ES-I3 (cell line): ENCODE measurements around the gene GSTM3.
"Not testable (repeated sequence)": the region's sequence is repeated elsewhere in the genome, so short reads cannot be mapped to it uniquely, and the experiment has no call there.

Experiments used
- H3K36me3 ChIP-seq: 2 replicates; pipeline ENCODE4 v1.6.1; 2013; ENCODE audit warnings: mild to moderate bottlenecking, low read length, control low read depth, moderate library complexity; ENCODE audit not compliant: insufficient read depth
- H3K4me1 ChIP-seq: 2 replicates; pipeline ENCODE4 v1.6.1; 2013; ENCODE audit warnings: mild to moderate bottlenecking, control low read depth, low read length; ENCODE audit not compliant: insufficient read depth
- H3K9ac ChIP-seq: 2 replicates; pipeline ENCODE4 v1.6.1; 2013; ENCODE audit warnings: low read depth, mild to moderate bottlenecking, low read length, moderate library complexity
- H3K9me3 ChIP-seq: 2 replicates; pipeline ENCODE4 v1.6.1; 2013; ENCODE audit warnings: mild to moderate bottlenecking, low read length, moderate library complexity; ENCODE audit not compliant: control insufficient read depth, insufficient read depth

GSTM3 gene

DNA sequence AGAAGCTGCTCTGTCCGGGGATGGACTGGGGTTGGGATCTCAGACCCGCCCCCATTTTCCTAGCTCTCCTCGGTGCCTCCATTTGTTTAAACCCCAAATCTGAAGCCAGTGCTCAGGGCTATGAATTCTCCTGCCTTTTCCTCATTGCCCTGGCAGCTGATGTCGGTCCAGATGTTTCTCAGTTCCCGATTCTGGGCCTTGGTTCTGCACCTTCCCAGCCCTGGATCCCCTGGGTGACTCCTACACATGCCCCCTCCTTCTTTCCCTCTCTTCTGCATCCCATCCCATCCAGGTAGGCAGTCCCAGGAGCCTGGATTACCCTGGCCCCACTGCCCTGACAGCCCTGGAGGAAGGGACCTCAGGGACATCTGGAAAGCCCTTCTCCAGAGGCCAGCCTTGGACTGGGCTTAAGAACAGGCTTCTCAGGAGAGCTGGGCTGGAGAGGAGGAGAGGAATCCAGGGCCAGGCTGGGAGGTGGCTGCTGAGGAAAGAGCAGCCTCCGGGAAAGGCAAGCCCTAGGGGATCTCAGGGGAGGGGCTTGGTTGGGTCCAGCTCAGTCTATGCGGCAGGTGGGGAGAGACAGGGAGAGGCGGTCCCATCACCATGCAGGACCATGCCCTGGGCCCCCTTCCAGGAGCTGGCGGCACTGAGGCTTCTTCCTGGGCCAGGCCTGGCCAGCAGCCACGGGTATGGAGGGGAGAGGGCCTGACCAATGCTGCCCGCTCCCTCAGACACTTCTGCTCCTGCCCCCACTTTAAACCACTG, 29.7 kb upstream of the GSTM3 start:
- Histone ChIP-seq H3K9ac (no peak overlapping the region), H3K4me1 (no peaks in the 10 kb centered on the region; the same call in 1 of the 2 replicates), H3K36me3 (no peaks in the 10 kb centered on the region), H3K9me3 (no peaks in the 10 kb centered on the region)

DNA sequence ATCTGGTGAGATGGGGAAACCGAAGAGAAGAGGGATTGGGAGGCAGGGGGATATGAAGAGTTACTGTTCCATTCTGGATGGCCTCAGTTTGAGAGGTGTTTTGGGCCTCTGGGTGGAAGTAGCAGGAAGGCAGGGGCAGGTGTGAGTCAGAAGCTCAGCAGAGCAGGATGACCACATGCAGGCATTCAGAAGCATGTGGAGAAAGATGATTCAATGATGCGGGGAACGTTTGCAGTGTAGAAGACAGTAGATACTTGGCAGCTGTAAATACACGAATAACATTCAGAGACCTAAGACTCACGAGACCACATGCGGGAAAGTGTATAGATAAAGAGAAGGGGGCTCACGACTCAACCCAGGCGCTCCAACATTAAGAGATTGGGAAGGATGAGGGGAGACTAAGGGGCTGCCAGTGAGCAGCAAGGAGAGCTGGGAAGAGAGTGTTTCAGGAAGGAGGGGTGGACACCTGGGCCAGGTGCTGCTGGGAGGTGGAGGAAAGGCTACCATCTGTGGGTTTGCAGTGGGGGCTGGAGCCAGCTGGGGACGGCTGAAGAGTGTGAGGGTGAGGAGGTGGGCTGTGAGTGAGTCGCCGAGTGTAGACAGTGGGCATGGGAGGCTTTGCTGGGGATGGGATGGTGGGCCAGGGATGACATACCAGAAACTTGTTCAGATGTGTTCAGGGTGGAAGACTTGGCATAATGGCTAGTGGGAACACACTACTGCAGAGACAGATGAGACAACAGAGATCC, 28.7 kb upstream of the GSTM3 start:
- Histone ChIP-seq H3K4me1 (no peaks in the 10 kb centered on the region; the same call in 1 of the 2 replicates), H3K36me3 (no peaks in the 10 kb centered on the region), H3K9ac (no peak overlapping the region), H3K9me3 (no peaks in the 10 kb centered on the region)

DNA sequence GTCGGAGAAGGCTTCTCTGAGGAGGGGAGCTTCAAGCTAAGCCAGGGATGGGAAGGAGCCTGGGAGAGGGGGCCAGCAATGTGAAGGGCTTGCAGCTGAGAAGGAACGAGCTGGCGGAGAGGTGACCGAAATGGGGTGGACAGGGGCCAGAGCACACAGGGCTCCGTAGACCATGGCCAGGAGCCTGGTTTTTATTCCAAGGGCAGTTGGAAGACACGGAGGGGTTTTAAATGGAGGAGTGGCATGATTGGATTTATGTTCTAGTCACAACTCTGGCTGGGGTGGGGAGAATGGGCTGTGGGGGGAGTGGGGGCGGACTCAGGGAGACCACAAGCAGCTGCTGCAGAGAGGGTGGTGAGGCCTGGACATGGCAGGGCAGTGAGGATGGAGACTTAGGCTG, 28.0 kb upstream of the GSTM3 start:
- H3K9ac ChIP-seq: no peak overlapping the region
- no peaks in the 10 kb centered on the region for H3K9me3 ChIP-seq
- no peaks in the 10 kb centered on the region; the same call in 1 of the 2 replicates for H3K4me1 ChIP-seq
- no peaks in the 10 kb centered on the region for H3K36me3 ChIP-seq

DNA sequence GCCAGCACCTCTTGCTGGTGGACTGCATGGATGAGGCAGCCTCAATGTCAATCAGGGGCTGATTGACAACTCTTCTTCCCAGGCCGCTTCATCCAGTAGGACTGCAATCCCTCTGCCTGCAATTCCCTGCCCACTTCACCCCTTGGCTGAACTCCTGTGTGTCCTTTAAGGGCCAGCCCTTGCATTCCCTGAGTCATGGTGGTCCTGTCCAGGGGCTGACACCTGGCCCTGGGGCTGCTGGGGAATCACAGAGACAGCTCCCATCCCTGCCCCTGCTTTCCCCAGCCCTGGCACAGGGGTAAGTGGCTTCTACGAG, 27.5 kb upstream of the GSTM3 start:
- Histone ChIP-seq H3K9ac (no peak overlapping the region), H3K36me3 (no peaks in the 10 kb centered on the region), H3K4me1 (no peaks in the 10 kb centered on the region), H3K9me3 (no peaks in the 10 kb centered on the region)

DNA sequence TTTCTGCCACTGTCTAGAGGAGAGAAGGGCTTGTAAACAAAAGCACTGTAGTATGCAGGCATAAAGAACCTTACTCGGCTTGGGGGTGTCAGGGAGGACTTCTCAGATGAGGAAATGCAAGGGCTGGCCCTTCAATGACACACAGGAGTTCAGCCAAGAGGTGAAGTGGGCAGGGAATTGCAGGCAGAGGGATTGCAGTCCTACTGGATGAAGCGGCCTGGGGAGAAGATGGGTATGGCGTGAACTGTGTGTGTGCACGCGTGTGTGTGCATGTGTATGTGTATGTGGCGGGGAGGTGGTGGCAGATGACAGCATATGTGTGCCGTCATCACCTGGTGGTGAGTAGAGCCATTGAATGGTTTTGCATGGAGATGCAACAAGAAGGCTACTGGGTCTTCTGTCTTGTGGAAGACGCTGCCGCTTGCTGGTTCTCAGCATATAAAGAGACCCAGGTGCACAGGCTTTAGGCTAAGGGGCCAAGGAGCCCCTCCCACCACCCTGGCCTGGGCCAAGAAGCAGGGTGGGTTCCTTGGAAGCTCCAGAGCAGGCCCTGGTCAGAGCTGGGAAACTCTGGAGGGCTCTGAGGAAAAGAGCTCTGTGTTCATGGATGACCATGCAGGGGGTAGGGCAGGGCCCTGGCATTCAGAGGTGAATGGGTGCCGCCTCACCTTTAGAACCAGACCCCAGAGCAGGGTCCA, 26.9 kb upstream of the GSTM3 start:
- no peaks in the 10 kb centered on the region for H3K36me3 ChIP-seq
- H3K4me1 ChIP-seq: no peaks in the 10 kb centered on the region
- no peaks in the 10 kb centered on the region for H3K9me3 ChIP-seq
- no peak overlapping the region for H3K9ac ChIP-seq

DNA sequence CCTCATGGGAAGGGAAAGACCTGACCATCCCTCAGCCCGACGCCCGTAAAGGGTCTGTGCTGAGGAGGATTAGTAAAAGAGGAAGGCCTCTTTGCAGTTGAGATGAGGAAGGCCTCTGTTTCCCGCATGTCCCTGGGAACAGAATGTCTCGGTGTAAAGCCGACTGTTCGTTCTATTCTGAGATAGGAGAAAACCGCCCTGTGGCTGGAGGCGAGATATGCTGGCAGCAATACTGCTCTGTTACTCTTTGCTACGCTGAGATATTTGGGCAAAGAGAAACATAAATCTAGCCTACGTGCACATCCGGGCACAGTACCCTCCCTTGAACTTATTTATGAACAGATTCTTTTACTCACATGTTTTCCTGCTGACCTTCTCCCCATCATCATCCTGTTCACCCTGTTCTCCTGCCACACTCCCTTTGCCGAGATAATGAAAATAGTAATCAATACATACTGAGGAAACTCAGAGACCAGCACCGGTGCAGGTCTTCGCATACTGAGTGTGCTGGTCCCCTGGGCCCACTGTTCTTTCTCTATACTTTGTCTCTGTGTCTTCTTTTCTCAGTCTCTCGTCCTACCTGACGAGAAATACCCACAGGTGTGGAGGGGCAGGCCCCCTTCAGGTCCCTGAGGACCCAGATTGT, 26.3 kb upstream of the GSTM3 start:
- H3K4me1 ChIP-seq, H3K36me3 ChIP-seq, H3K9me3 ChIP-seq, H3K9ac ChIP-seq: not testable (repeated sequence)

DNA sequence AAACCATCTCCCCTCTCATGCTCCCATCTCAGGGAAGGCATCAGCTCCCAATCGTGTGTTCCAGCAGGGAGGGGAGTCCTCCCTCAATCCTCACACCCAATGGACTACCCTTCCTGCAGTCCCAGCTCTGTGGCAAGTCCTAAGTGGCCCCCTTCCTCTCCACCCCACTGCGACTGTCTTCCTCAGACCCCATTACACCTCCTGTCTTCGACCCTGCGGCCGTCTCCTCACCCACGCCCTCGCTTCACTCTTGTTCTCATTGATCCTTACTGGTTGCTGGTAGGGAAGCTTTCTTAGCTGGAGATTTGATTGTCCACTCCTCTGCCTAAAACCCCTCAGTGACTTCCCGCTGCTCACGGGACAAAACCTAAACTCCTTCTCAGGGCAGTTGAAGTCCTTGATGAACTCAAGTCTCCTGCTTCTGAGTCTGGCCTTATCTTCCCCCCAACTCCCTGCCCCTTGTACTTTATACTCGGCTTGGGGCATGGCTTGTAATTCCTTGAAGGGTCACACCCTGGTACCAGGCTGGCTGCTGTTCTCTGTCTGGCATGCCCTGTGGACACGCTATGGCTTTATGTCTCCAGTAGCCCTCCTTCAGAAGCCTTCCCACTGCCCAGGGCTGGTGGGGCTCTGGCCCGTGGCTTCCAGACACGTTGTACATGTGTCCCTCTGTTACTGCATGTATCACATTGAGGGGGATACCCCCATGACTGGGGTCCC, 25.2 kb upstream of the GSTM3 start:
- no peaks in the 10 kb centered on the region for H3K9me3 ChIP-seq
- H3K9ac ChIP-seq: no peak overlapping the region
- no peaks in the 10 kb centered on the region for H3K4me1 ChIP-seq
- no peaks in the 10 kb centered on the region for H3K36me3 ChIP-seq

DNA sequence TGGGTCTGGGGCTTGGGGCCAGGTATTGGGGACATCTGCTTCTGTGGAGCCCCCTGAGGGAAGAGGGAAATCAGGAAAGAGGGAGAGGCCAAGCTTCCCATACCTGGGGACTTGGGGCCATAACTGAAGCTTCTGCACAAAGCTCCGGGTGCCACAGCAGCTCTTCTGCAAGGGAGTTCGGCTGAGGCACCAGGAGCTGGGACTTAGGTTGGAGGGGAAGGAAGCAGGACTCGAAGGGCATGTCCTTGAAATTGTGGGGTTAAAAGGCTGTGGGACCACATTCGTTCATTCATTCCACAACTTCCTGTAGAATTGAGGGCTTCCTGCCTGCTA, 24.6 kb upstream of the GSTM3 start:
- Histone ChIP-seq H3K9ac (no peak overlapping the region), H3K4me1 (no peaks in the 10 kb centered on the region), H3K36me3 (no peaks in the 10 kb centered on the region), H3K9me3 (no peaks in the 10 kb centered on the region)

DNA sequence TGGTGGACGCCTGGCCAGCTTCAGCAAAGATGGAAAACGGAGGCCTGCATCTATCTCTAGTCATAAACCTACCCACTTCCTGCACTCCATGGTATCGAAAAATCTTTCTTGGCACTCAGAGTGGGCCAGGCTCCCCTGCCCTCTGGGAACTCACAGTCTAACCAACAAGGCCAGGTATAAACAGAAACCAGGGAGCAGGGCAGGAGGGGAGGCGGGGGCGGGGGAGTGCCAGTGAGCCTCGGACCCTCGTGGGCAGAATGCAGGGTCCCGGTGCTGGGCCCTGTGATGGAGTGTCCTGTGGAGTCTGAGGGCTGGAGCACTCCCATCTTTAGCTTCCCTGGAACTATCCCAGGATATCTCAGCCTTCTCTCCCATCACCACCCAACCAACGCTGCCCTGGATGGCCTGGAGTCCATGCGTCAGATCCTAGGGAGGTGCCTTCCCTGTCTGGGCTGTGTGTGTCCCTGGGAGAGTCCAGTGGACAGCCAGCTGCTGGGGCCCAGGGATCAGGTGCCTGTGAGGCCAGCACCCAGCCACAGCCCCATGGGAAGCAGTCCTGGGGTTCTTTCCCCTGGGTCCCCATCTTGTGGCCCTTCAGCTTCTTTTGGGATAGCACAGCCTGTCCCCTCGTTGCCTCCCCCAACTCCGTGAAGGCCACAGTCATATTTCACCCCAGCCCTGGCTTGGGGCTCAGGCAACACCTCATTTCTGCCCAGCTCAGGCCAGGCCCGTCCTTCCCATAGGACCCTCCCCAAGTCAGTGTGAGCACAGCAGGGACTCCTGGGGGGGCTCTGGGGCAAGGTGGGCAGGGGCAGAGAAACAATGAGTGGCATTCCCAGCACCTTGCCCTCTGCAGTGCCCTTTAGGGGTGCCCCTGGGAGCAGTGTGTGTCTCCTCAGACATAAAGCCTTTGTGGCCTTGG, 24.0 kb upstream of the GSTM3 start:
- no peaks in the 10 kb centered on the region for H3K4me1 ChIP-seq
- H3K9ac ChIP-seq: no peak overlapping the region

DNA sequence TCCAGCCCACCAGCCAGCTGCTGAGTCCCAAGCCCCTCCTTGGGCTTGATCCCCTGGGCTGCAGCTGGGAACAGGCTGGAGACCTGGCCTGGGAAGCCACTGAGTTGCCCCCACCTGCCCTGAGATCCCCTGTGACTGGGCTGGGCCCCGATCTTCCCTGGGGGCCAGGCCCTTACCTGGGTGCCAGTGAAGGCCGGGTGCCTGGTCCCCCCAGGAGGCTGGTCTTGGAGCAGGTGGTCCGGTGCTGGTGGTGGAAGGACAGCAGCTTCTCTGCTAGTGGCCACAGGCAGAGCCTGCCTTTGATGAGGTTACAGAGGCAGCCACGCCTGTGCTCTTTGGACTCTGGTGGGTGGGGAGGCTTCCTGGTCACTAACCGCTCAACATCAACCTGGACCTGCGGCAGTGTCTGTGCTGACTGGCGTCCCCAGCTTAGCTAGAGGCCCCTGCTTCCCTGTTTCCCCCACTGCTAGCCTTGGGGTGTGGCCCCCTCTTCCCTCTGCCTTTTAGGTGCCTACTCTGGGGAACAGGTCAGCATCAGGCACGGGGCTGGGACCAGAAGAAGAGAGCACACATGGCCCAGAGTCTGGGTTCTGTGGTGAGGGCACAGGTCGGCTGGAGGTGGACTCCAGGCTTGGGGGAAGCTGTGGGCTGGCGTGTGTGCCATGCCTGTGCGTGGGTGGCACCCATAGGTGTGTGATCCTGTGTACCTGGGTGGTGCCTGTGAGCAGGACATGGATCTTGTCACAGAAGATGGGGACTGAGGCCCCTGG, 23.0 kb upstream of the GSTM3 start, which contains the start of gene EPS8L3:
TSS of gene EPS8L3 (minus strand) at position 278 of the 770 bp plus-strand sequence. CDS start 2,174 bp downstream, outside the sequence.
- Histone ChIP-seq H3K36me3 (no peaks in the 10 kb centered on the region), H3K4me1 (no peaks in the 10 kb centered on the region), H3K9ac (no peak within 1 kb of the TSS), H3K9me3 (no peaks in the 10 kb centered on the region)

More for the DNA sequence above, 24.0 kb upstream of the GSTM3 start:
- no peaks in the 10 kb centered on the region for H3K9me3 ChIP-seq
- H3K36me3 ChIP-seq: no peaks in the 10 kb centered on the region

DNA sequence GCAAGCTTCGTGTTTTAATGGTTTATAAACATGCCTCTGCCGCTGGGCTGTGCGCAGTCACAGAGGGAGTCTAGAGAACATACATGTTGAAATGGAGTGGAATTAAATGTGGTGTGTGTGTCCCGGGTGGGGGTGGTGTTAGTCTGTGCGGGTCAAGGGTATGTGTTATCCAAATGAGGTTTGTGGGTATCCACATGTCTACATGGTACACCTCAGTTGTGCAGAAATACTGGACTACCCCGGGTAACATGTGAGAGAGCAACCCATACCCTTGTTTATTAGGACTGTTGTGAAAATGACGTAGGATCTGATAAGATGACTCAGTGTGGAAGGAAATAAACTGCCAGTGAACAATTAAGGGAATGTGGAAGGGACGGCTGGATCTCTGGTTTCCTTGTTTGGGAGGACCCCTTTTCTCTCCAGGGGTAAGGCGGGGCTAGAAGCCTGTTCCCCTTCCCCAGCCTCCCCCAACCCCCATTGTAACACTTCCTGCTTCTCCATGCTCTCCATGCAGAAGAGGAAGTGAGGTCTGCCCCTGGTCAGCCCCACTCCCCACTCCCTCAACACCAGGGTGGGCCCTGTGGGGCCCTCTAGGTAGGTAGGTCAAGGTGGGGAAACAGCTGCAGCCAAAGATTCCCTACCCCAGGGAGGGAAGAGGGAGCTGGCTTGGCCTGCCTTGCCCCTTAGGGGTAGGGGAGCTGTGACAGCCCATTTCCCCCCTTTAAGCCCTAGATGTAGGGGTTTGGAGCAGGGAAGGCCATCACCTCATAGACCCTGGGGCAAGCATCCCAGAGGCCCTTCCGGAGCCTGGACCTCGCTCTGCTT, 22.2 kb upstream of the GSTM3 start:
- Histone ChIP-seq H3K9ac (no peak overlapping the region), H3K9me3 (no peaks in the 10 kb centered on the region), H3K4me1 (no peaks in the 10 kb centered on the region), H3K36me3 (no peaks in the 10 kb centered on the region)

DNA sequence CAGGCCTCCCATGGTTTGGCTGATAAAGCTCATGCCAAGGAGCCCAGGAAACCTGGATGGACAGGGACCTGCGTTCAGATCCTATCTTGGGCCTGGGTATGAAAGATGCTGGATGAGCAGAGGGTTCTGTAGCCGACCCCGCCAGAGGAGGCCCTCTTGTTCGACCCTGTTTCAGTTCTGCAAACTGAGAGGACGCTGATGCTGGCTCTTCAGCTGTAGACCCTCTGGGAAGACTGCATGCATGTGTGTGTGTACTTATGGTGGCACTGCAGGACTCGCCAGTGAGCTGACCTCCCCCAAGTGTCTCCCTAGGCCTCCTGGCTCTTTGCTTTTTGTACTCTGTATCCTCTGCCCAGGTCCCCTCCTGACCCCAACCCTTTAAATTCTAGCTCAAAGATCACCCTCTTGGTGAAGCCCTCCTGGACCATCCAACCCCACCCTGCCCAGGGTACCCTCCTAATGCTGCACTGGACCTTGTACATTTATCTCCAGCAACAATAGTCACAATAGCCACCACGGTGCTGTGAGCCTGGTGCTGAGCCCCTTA, 21.3 kb upstream of the GSTM3 start:
- Histone ChIP-seq H3K36me3 (no peaks in the 10 kb centered on the region), H3K4me1 (no peaks in the 10 kb centered on the region), H3K9me3 (no peaks in the 10 kb centered on the region), H3K9ac (no peak overlapping the region)
